ENCODE results near the gene FOXO3.

The FOXO3 gene

DNA sequence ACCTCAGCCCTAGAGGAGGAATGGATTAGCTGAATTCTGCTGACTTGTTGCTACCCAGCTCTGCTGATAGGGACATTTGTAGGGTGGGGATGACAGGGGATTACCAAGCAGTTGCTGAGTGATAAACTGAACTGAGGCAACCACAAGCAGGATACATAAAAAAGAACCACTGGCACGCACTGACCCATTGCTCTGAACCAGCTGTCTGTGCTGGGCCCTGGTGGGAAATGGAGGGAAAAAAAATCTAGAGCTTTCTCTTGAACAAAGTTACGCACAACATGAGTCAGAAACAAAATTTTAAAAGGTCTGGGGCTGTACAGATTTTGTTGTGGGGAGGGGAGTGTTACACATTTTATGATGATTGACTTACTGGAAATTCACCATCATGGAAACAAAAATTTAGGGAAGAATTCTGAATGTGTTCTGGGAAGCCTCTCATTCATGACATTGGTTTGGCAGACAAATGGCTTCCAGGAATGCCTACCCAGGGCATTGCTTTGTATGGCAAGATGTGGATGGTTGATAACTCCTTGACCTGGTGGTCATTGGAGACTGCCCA, 37.7 kb downstream of the FOXO3 start:
- FAIRE-seq: no peak

DNA sequence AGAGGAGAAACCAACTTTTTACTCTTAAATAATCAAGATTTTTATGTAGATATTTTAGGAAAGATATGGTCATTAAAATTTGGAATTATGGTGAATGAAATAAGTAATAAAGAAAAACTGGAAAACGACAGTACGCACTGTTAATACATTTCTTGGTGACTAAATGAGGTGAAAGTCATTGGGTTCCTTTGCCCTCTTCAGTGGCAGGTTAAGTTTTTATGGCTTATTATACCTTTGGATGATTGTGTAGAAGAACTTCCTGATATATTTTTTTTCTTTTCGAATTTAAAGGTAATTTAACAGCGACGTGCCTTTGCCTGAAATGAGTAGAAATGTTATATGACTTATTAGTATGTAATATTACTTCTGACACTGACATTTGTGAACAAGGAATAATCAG, 43.4 kb downstream of the FOXO3 start:
- no peak for FAIRE-seq

DNA sequence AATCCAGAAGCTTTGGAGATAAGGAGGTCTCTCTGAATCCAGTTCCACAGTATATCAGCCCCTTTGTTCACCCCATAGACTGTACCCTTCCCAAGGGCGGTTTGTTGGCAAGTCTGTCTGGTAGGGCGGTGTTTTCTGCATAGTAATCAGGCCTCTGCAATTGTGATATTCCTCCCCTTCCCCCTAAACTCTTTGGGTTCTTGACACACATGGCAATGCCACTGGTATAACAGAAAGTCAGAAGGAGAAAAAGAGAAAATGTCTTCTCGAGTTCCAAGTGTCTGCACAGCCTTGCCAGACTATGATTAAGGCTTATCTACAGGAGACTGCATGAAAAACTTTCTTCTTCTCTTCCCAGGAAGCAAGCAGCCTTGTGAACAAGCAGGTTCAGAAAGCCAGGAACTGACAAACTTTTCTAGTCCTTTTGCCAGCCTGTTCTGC, 45.6 kb downstream of the FOXO3 start:
- FAIRE-seq: no peak

GRCh38 chr6:108608453-108609275, 47.9 kb downstream of the FOXO3 start:
- FAIRE-seq: no peak

GRCh38 chr6:108609276-108609769, 48.6 kb downstream of the FOXO3 start:
- FAIRE-seq: no peak

DNA sequence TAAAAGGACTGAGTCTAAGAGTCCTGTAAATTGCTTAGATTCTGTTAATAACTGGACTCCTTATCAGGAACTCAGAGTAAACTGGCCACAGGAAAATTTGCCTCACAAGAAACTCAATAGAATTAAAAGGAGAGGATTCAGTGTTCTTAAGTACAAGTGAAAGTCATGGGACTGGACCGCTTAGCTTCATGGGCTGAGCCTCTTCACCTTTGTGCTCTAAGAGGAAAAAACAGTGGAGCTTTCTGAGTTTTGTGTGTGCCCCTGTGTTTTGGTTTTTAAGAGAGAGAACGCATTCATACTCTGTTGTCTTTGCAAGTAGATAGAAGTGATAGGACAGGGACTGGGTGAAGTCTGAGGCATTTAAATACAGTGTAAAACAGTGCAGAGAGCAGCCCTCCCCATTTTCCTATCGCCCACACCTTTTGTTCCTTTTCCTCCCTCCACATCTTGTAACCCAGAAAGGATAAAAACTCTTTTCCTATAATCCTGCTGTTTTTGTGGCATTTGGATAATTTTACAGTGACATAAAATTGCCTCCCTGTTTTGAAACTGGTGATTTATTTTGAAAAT, 49.6 kb downstream of the FOXO3 start:
- FAIRE-seq: no peak

DNA sequence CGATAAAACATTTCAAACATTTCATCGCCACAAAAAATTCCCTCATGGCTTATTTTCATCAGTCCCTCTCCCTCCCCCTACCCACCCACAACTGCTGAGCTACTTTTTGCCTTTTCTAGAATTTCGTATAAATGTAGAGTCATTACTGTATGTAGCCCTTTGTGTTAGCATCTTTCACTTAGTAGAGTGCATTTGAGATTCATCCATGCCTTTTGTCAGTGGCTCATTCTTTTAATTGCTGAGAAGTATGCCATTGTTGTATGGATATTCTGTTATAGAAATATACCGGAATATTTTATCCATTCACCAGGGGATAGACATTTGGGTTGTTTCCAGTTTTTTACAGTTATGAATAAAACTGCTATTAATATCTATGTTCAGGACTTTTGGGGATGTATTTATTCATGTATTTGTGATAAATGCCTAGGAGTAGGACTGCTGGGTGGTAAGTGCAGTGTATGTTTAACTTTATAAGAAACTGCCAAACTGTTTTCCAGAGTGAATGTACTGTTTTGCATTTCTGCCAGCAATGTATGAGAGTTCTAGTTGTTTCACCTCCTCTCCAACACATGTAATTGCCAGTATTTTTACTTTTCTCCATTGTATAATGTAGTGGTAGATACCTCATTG, 50.4 kb downstream of the FOXO3 start:
- FAIRE-seq: no peak

- no peak for FAIRE-seq
These were observed 52.1 kb downstream of the FOXO3 start for GRCh38 chr6:108612852-108613251.

DNA sequence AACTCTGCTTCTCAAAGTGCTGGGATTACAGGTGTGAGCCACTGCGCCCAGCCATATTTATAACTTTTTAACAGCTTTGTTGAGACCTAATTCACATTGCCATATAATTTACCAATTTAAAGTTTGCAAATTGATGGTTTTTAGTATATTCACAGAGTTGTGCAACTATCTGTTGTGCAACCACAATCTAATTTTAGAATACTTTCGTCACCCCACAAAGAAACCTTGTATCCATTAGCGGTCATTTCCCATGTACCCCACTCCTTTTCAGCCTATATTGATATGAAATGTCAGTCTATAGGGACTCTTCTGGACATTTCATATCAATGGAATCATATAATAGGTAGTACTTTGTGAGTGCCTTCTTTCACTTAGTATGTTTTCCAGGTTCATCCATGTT, 55.8 kb downstream of the FOXO3 start:
- FAIRE-seq: no peak

DNA sequence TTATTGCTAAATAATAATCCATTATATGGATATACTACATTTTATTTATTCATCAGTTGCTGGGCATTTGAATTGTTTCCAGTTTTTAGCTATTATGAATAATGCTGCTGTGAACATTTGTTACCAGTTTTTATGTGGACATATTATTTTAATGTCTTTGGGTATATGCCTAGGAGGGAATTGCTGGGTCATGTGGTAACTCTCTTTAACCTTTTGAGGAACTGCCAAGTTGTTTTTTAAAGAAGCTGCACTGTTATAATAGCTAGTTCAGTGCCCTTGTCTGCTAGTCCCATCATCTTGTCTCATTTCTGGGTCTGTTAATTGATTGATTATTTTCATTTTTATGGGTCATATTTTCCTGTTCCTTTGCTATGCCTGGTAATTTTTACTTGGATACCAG, 56.3 kb downstream of the FOXO3 start:
- FAIRE-seq: no peak

- FAIRE-seq: no peak
These were observed 58.0 kb downstream of the FOXO3 start for GRCh38 chr6:108618623-108619152.

DNA sequence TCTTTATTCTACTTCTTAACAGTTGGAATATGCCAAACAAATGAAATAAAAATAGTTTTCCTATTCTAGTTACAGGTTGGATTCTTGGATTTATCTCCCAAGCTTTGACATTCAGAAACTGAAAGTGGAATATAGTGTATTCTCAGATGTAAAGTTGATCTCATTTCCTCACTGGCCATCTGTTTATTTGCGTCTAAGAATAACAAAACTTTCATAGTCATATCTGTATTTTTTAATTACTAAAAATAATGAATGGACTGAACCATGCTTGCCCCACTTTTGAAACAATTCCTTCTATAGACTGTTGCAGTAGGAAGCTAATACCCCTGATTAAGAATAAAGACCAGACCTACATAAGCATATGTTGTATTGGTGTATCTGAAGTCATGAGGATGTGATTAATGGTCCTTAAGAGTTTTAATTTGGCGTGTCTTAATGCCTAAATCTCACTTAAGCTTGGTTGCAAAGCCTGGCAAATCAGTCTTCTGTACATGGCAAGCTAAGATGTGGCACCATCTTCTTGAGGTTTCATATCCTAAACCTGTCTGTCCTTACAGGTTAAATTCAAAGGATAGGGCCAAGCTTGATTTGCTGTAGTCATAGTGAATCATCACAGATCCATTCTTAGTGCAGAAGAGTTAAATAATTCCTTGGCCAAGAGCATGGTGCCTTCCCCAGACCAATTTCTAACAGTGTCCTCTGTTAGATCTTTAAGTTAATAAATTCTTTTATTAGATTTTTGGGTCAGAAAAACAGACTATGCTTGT, 58.9 kb downstream of the FOXO3 start:
- FAIRE-seq: no peak

GRCh38 chr6:108621117-108621516, 60.4 kb downstream of the FOXO3 start:
- no peak for FAIRE-seq

- FAIRE-seq: no peak
These were observed 62.1 kb downstream of the FOXO3 start for GRCh38 chr6:108622641-108623298.

GRCh38 chr6:108623995-108624394, 63.3 kb downstream of the FOXO3 start:
- FAIRE-seq: no peak

GRCh38 chr6:108625581-108625980, 64.9 kb downstream of the FOXO3 start:
- FAIRE-seq: no peak

DNA sequence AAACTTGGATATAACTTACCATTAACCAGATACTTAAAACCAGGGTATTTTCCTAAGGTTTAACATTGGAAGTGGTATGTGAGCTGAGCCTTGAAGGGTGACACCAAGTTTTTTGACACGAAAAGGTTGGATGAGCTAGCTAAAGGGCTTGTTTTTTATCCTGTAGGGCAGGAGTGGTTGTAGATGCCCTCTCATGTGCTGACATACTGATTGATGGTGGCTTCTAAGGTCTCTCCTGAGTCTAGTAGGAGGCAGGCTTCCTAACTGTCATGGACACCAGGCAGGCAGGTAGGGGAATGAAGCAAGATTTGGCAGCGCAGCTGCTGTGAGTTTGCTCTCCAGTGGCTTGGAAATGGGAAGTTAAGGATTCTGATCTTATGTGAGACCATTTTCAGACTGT, 66.1 kb downstream of the FOXO3 start:
- FAIRE-seq: no peak

DNA sequence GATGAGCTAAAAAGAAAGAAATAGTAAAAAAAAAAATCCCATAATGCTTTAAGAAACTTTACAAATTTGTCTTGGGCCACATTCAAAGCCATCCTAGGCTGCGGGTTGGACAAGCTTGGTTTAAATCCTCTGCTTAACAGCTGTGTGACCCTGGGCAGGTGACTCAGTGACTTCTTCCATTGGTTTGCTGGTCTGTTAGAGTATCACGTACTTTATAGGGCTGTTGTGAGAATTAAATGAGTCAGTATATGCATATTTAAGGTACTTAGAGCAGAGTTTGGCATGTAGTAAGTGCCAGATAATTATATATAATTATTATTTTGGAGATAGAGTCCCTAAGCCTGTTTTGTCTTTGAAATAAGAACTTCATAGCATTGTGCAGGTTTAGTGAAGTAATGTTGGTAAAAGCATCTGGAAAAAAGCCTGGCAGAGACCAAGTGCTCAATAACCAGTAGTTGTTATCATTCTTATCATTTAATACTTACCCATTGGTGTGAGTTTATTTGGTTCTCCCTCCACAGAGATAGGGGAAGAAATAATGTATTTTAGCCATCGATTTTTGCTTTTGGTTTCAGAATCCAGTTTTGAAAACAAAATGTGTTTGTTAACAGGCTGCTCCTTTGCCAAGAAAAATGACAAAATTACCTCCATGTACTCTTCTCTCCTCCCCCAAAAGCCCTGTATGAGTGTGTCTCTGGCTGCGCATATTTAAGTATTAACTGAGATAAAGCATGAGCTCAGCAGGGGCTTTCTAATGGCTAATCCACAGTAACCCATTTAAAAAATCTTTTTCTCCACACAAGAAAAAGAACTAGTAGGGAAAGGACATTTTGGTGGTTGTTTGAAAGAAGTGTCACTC, 67.2 kb downstream of the FOXO3 start:
- FAIRE-seq: no peak

GRCh38 chr6:108630050-108630714, 69.5 kb downstream of the FOXO3 start:
- no peak for FAIRE-seq

DNA sequence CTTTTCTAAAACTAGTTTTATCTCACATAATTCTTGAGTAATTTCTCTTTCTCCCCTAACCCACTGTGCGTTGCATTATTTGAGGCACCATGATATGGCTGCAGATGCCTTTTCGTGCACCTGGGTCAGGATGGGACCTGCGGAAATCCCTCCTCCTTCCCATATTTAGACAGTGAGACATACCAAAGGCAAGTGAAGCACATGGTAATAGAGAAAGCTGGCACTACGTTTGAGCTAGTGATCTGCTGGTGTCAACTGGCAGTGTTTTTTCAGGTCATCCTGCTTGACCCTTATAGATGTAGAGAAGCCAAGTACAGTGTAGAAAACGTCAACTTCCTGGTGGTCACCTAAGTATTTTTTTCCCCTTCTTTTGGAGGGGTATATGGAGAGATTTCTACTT, 71.7 kb downstream of the FOXO3 start:
- FAIRE-seq: no peak

GRCh38 chr6:108633436-108633835, 72.7 kb downstream of the FOXO3 start:
- no peak for FAIRE-seq

Data from TTC549 (cell line).